ENCODE measurements around the gene CCL1.

- TF ChIP-seq CTCF (IDR thresholded peaks at IDR 0.05) (no peak), ZFX (IDR thresholded peaks at IDR 0.05; ENCODE audit: borderline replicate concordance) (no peak)
These were observed 19.6 kb upstream of the CCL1 start for GRCh38 chr17:34382621-34383124.

Data from 22Rv1 (cell line).